Immature natural killer cell (primary cell): ENCODE results near the gene LNX2. TPM values are rescaled to one million over a fixed set of nuclear protein-coding genes. Genes with fewer than 3 reads are reported as not detected.

Experiments
- DNase-seq, 3 donors: peaks; one replicate each; pipeline ENCODE4 v3.0.0; 2022; ENCODE audit warnings: mixed read lengths in 1 of 3
- H3K27ac Mint-ChIP-seq, 6 donors: one replicate each; pipeline ENCODE4 v1.8.0; 2020; ENCODE audit warnings: mixed read lengths in 6 of 6, mild to moderate bottlenecking in 5 of 6, inconsistent platforms in 4 of 6, moderate library complexity in 3 of 6
- H3K27me3 Mint-ChIP-seq, 3 donors: one replicate each; pipeline ENCODE4 v1.8.0; 2020 to 2021; ENCODE audit warnings: low read depth in 3 of 3, mild to moderate bottlenecking in 3 of 3, mixed read lengths in 3 of 3, moderate library complexity in 3 of 3, inconsistent platforms in 1 of 3
- H3K36me3 Mint-ChIP-seq, 3 donors: one replicate each; pipeline ENCODE4 v1.8.0; 2020; ENCODE audit warnings: mixed read lengths in 3 of 3, inconsistent platforms in 2 of 3, mild to moderate bottlenecking in 2 of 3
- H3K4me1 Mint-ChIP-seq, 2 donors: one replicate each; pipeline ENCODE4 v1.8.0; 2020; ENCODE audit warnings: inconsistent platforms in 2 of 2, mild to moderate bottlenecking in 2 of 2, mixed read lengths in 2 of 2, moderate library complexity in 1 of 2
- H3K4me3 Mint-ChIP-seq, 5 donors: one replicate each; pipeline ENCODE4 v1.8.0; 2020; ENCODE audit warnings: mild to moderate bottlenecking in 5 of 5, mixed read lengths in 5 of 5, inconsistent platforms in 3 of 5, moderate library complexity in 3 of 5
- H3K9me3 Mint-ChIP-seq, 6 donors: one replicate each; pipeline ENCODE4 v1.8.0; 2020; ENCODE audit warnings: mild to moderate bottlenecking in 6 of 6, mixed read lengths in 6 of 6, inconsistent platforms in 4 of 6, moderate library complexity in 3 of 6
- polyA plus RNA-seq, 3 donors: library from polyadenylated mRNA; unstranded; fragments of 300-500 nt; fragmentation: Illumina TruSeq; gene quantifications; one replicate each; pipeline ENCODE4 v1.2.3, GENCODE V29; 2021

Gene LNX2
- polyA plus RNA-seq, 3 donors from 2014 or later: 1.5 to 4.0 (median 2.8) TPM

- Mint-ChIP-seq H3K4me1 (peaks cover 0 to 3% of the 10 kb centered on the region in 2 donors), H3K4me3 (no peak overlapping the region), H3K36me3 (no peaks in the 10 kb centered on the region), H3K27me3 (no peaks in the 10 kb centered on the region), H3K9me3 (no peaks in the 10 kb centered on the region), H3K27ac (no peak overlapping the region)
- no peak for DNase-seq
Measured at GRCh38 chr13:27593267-27593666, 27.1 kb downstream of the LNX2 start.

- Mint-ChIP-seq H3K4me3 (no peak overlapping the region), H3K36me3 (no peaks in the 10 kb centered on the region), H3K4me1 (peaks cover 0 to 6% of the 10 kb centered on the region in 2 donors), H3K27ac (no peak overlapping the region), H3K9me3 (no peaks in the 10 kb centered on the region), H3K27me3 (no peaks in the 10 kb centered on the region)
- no peak for DNase-seq
Measured at GRCh38 chr13:27592865-27593264, 27.5 kb downstream of the LNX2 start.

- no peak for DNase-seq
- no peaks in the 10 kb centered on the region for H3K36me3 Mint-ChIP-seq
- no peak overlapping the region for H3K4me3 Mint-ChIP-seq
- H3K4me1 Mint-ChIP-seq: peaks cover 14 to 36% of the 10 kb centered on the region in 2 donors
- H3K27ac Mint-ChIP-seq: no peak overlapping the region
- no peaks in the 10 kb centered on the region for H3K27me3 Mint-ChIP-seq
- H3K9me3 Mint-ChIP-seq: no peaks in the 10 kb centered on the region
Measured at GRCh38 chr13:27588405-27588804, 31.9 kb downstream of the LNX2 start.

GRCh38 chr13:27587095-27587746, 33.1 kb downstream of the LNX2 start:
- Mint-ChIP-seq H3K4me1 (peaks cover 20 to 40% of the 10 kb centered on the region in 2 donors), H3K36me3 (no peaks in the 10 kb centered on the region), H3K27me3 (no peaks in the 10 kb centered on the region), H3K4me3 (no peak overlapping the region), H3K27ac (no peak overlapping the region), H3K9me3 (no peaks in the 10 kb centered on the region)
- no peak for DNase-seq

GRCh38 chr13:27583645-27584044, 36.7 kb downstream of the LNX2 start:
- Mint-ChIP-seq H3K27ac (peak overlapping the region in 3 of 6 donors; percentile 6 to 42 (median 13)), H3K36me3 (peaks cover 0 to 8% (median 7%) of the 10 kb centered on the region in 3 donors), H3K4me3 (peak overlapping the region in 1 of 5 donors; percentile 7), H3K4me1 (peaks cover 22 to 45% of the 10 kb centered on the region in 2 donors), H3K9me3 (no peaks in the 10 kb centered on the region), H3K27me3 (no peaks in the 10 kb centered on the region)
- no peak for DNase-seq

- H3K36me3 Mint-ChIP-seq: peaks cover 0 to 11% (median 8%) of the 10 kb centered on the region in 3 donors
- H3K27me3 Mint-ChIP-seq: peaks cover 0 to 3% (median 0%) of the 10 kb centered on the region in 3 donors
- DNase-seq: no peak
- peak overlapping the region in 2 of 6 donors; percentile 2 to 52 for H3K27ac Mint-ChIP-seq
- H3K9me3 Mint-ChIP-seq: no peaks in the 10 kb centered on the region
- H3K4me3 Mint-ChIP-seq: no peak overlapping the region
- peaks cover 47 to 60% of the 10 kb centered on the region in 2 donors for H3K4me1 Mint-ChIP-seq
Measured at GRCh38 chr13:27578121-27579030, 42.0 kb downstream of the LNX2 start.

GRCh38 chr13:27574661-27575060, 45.7 kb downstream of the LNX2 start:
- H3K9me3 Mint-ChIP-seq: no peaks in the 10 kb centered on the region
- no peak for DNase-seq
- H3K4me1 Mint-ChIP-seq: peaks cover 59 to 79% of the 10 kb centered on the region in 2 donors
- peaks cover 0 to 7% (median 0%) of the 10 kb centered on the region in 3 donors for H3K36me3 Mint-ChIP-seq
- no peak overlapping the region for H3K4me3 Mint-ChIP-seq
- H3K27me3 Mint-ChIP-seq: peaks cover 0 to 3% (median 0%) of the 10 kb centered on the region in 3 donors
- H3K27ac Mint-ChIP-seq: peak overlapping the region in 1 of 6 donors; percentile 15

- Mint-ChIP-seq H3K27me3 (peaks cover 0 to 3% (median 0%) of the 10 kb centered on the region in 3 donors), H3K4me3 (peak overlapping the region in 4 of 5 donors; percentile 14 to 52 (median 27)), H3K4me1 (peaks cover 56 to 71% of the 10 kb centered on the region in 2 donors), H3K36me3 (peaks cover 0 to 15% (median 7%) of the 10 kb centered on the region in 3 donors), H3K9me3 (no peaks in the 10 kb centered on the region), H3K27ac (peak overlapping the region; percentile 6 to 60 (median 32))
- no peak for DNase-seq
Measured at GRCh38 chr13:27573265-27573664, 47.1 kb downstream of the LNX2 start.

GRCh38 chr13:27572234-27572901, 48.0 kb downstream of the LNX2 start:
- Mint-ChIP-seq H3K36me3 (peaks cover 0 to 15% (median 7%) of the 10 kb centered on the region in 3 donors), H3K27me3 (peaks cover 0 to 3% (median 0%) of the 10 kb centered on the region in 3 donors), H3K9me3 (no peaks in the 10 kb centered on the region), H3K27ac (peak overlapping the region in 1 of 6 donors; percentile 19), H3K4me1 (peaks cover 51 to 62% of the 10 kb centered on the region in 2 donors), H3K4me3 (peak overlapping the region in 2 of 5 donors; percentile 33 to 52)
- no peak for DNase-seq

- Mint-ChIP-seq H3K4me1 (peaks cover 36 to 48% of the 10 kb centered on the region in 2 donors), H3K27ac (no peak overlapping the region), H3K9me3 (no peaks in the 10 kb centered on the region), H3K27me3 (peaks cover 0 to 3% (median 0%) of the 10 kb centered on the region in 3 donors), H3K4me3 (no peak overlapping the region), H3K36me3 (peaks cover 0 to 15% (median 7%) of the 10 kb centered on the region in 3 donors)
- no peak for DNase-seq
Measured at GRCh38 chr13:27570906-27571305, 49.4 kb downstream of the LNX2 start.

- peaks cover 0 to 15% (median 7%) of the 10 kb centered on the region in 3 donors for H3K36me3 Mint-ChIP-seq
- H3K4me3 Mint-ChIP-seq: no peak overlapping the region
- no peaks in the 10 kb centered on the region for H3K9me3 Mint-ChIP-seq
- no peak overlapping the region for H3K27ac Mint-ChIP-seq
- H3K27me3 Mint-ChIP-seq: peaks cover 0 to 3% (median 1%) of the 10 kb centered on the region in 3 donors
- H3K4me1 Mint-ChIP-seq: peaks cover 26 to 37% of the 10 kb centered on the region in 2 donors
- no peak for DNase-seq
Measured at GRCh38 chr13:27569405-27569804, 50.9 kb downstream of the LNX2 start.

GRCh38 chr13:27565818-27566217, 54.5 kb downstream of the LNX2 start:
- Mint-ChIP-seq H3K9me3 (no peaks in the 10 kb centered on the region), H3K4me1 (peaks cover 12 to 17% of the 10 kb centered on the region in 2 donors), H3K27ac (no peak overlapping the region), H3K27me3 (peaks cover 0 to 1% (median 0%) of the 10 kb centered on the region in 3 donors), H3K36me3 (peaks cover 0 to 28% (median 7%) of the 10 kb centered on the region in 3 donors), H3K4me3 (no peak overlapping the region)
- no peak for DNase-seq

- H3K27ac Mint-ChIP-seq: no peak overlapping the region
- H3K27me3 Mint-ChIP-seq: peaks cover 0 to 4% (median 1%) of the 10 kb centered on the region in 3 donors
Measured at GRCh38 chr13:27562457-27562856, 57.9 kb downstream of the LNX2 start.

More at GRCh38 chr13:27562457-27562856, 57.9 kb downstream of the LNX2 start:
- Mint-ChIP-seq H3K4me1 (peaks cover 27 to 37% of the 10 kb centered on the region in 2 donors), H3K4me3 (no peak overlapping the region), H3K36me3 (peaks cover 0 to 20% (median 0%) of the 10 kb centered on the region in 3 donors), H3K9me3 (no peaks in the 10 kb centered on the region)
- no peak for DNase-seq
